Kidney epithelial cell (primary cell): ENCODE data around the gene NTM. TPM values are rescaled to one million over a fixed set of nuclear protein-coding genes. Genes with fewer than 3 reads are reported as not detected.

Experiments used
- DNase-seq: peaks from one replicate; pipeline ENCODE4 v3.0.0-alpha.2; 2010; ENCODE audit warnings: low read depth
- H3K27me3 ChIP-seq: 2 replicates; pipeline ENCODE4 v1.6.0; 2011; ENCODE audit warnings: low read length; ENCODE audit not compliant: control insufficient read depth, insufficient read depth
- H3K36me3 ChIP-seq: 2 replicates; pipeline ENCODE4 v1.5.1; 2011; ENCODE audit warnings: low read length; ENCODE audit not compliant: control insufficient read depth, insufficient read depth
- H3K4me3 ChIP-seq: 2 replicates; pipeline ENCODE4 v1.5.1; 2011; ENCODE audit warnings: low read depth, mild to moderate bottlenecking, control low read depth, low read length
- total RNA-seq: library from RNA; depleted of rRNA; stranded (reverse); fragments of >200 nt; gene quantifications from 2 replicates; pipeline ENCODE4 v1.2.3, GENCODE V29; 2015
- TF ChIP-seq, protein P1 (sequence below): IDR thresholded peaks from 2 replicates; pipeline ENCODE4 v1.5.1; 2011; ENCODE audit warnings: mild to moderate bottlenecking, moderate library complexity, low read length, control low read depth, inconsistent platforms; ENCODE audit not compliant: insufficient read depth, poor library complexity, severe bottlenecking

Gene NTM
- total RNA-seq, 1 donor from 2014 or later = 111 TPM

DNA sequence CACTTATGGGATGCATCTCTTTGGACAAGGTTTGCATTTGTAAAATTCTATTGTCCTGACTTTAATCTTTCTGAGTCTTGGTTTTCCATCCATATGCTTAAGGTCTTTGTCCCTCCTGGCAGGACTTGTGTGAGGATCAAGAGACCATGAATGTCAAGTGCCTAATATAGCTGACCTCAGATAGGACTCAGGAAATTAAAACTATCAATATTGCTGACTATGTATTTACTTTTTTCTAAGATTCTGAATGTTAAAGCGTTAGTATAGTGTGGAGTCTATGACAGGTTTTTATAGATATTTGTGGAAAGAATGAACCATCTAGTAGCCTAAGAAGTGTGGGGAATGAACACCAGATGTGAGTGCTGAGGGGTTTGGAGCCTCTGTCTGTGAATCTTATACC lies 637.8 kb downstream of the NTM start:
- TF ChIP-seq, protein P1, sequence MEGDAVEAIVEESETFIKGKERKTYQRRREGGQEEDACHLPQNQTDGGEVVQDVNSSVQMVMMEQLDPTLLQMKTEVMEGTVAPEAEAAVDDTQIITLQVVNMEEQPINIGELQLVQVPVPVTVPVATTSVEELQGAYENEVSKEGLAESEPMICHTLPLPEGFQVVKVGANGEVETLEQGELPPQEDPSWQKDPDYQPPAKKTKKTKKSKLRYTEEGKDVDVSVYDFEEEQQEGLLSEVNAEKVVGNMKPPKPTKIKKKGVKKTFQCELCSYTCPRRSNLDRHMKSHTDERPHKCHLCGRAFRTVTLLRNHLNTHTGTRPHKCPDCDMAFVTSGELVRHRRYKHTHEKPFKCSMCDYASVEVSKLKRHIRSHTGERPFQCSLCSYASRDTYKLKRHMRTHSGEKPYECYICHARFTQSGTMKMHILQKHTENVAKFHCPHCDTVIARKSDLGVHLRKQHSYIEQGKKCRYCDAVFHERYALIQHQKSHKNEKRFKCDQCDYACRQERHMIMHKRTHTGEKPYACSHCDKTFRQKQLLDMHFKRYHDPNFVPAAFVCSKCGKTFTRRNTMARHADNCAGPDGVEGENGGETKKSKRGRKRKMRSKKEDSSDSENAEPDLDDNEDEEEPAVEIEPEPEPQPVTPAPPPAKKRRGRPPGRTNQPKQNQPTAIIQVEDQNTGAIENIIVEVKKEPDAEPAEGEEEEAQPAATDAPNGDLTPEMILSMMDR = no peak
- Histone ChIP-seq H3K36me3 (no peaks in the 10 kb centered on the region), H3K4me3 (no peak overlapping the region), H3K27me3 (no peaks in the 10 kb centered on the region)
- no peak for DNase-seq

DNA sequence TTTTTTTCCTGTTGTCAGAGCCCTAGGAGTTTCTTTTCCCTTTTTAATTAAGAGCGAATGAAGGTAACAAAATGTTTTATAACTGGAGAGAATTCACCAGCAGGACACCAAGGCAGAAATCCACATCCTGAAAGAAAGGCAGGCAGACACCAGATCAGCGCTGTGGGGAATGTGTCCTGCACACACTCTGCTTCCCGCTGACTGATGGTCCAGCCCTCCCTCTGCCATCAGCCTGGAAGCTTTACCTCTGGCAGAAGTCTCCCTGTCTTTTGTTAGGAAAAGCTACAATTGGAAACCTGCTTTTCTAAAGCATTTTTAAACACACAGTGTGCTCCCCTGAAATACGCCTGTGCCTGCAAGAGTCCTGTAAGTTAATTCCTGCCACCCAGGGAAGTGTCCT lies 638.5 kb downstream of the NTM start:
- no peaks in the 10 kb centered on the region for H3K27me3 ChIP-seq
- H3K36me3 ChIP-seq = no peaks in the 10 kb centered on the region
- TF ChIP-seq, protein P1 = no peak
- no peak for DNase-seq
- H3K4me3 ChIP-seq = no peak overlapping the region

DNA sequence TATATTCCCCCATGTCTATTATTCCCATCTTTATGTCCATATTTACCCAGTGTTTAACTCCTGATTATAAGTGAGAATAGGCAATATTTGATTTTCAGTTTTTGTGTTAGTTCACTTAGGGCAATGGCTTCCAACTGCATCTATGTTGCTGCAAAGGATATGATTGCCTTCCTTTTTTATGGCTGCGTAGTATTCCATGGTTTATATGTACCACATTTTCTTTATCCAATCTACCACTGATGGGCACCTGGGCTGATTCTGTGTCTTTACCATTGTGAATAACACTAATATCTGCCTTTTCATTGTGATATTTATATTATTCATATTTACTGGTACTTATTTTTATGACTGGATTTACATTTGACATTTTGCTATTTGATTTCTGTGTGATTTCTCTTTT lies 649.6 kb downstream of the NTM start:
- TF ChIP-seq, protein P1 = no peak
- DNase-seq = no peak
- Histone ChIP-seq H3K36me3 (no peaks in the 10 kb centered on the region), H3K4me3 (no peak overlapping the region), H3K27me3 (no peaks in the 10 kb centered on the region)

DNA sequence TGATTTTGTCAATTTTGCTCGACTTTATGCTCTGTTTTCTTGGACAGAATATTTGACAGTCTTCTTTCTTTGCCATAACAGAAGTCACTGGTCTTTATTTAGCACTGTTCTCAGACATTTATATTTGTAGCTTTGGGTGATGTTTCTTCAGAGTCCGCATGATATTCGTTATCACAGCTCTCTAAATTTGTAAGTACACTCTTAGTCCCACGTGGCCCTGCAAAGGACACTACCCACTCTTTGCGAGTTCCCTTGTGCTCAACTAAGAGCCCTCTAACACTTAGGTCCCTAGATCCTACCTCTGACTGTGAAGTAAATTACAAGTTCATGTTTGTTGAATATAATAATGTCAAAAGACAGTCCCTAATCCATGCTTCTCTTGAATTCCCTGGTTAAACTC lies 651.9 kb downstream of the NTM start:
- no peak overlapping the region for H3K4me3 ChIP-seq
- H3K36me3 ChIP-seq = no peaks in the 10 kb centered on the region
- TF ChIP-seq, protein P1 = no peak
- H3K27me3 ChIP-seq = no peaks in the 10 kb centered on the region
- DNase-seq = no peak

DNA sequence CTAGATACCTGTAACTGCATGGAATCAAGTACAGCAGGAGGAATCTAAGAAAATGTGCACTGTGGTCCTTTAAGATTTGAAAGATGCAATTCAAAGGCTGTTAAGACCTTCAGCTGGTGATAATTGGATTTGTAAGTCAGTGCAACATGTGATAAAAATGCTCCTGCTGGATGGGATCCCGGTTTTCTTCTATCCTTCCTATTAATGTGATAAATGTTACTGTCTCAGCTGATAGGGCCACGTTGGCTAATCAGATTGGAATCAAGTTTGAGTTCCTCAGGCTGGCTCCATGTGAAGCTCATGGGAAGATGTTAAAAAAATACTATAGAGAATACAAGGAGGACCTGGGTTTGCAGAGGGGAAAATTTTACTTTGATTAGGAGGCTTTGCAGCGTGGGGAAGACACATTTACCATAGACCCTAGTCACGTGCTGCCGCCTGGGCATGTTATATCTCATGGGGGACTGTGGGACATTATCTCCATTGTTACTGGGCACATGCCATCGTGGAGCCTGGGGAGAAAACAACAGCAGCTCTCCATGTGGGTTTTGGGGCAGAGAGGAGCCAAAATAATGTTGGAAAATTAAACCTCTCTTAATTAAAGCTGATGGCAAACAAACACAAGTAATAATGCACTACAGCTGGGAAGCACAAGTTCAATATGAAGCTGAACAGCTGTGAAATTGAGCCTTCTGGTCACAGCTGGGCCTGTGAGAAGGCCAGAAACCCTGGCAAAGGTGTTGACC lies 652.5 kb downstream of the NTM start:
- TF ChIP-seq, protein P1 = no peak
- no peak overlapping the region for H3K4me3 ChIP-seq
- no peaks in the 10 kb centered on the region for H3K27me3 ChIP-seq
- no peaks in the 10 kb centered on the region for H3K36me3 ChIP-seq
- DNase-seq = no peak
